ENCODE results near the gene ATP2C2.
"Not testable (repeated sequence)": the region's sequence is repeated elsewhere in the genome, so short reads cannot be mapped to it uniquely, and the experiment has no call there.

Gene ATP2C2, protein sequence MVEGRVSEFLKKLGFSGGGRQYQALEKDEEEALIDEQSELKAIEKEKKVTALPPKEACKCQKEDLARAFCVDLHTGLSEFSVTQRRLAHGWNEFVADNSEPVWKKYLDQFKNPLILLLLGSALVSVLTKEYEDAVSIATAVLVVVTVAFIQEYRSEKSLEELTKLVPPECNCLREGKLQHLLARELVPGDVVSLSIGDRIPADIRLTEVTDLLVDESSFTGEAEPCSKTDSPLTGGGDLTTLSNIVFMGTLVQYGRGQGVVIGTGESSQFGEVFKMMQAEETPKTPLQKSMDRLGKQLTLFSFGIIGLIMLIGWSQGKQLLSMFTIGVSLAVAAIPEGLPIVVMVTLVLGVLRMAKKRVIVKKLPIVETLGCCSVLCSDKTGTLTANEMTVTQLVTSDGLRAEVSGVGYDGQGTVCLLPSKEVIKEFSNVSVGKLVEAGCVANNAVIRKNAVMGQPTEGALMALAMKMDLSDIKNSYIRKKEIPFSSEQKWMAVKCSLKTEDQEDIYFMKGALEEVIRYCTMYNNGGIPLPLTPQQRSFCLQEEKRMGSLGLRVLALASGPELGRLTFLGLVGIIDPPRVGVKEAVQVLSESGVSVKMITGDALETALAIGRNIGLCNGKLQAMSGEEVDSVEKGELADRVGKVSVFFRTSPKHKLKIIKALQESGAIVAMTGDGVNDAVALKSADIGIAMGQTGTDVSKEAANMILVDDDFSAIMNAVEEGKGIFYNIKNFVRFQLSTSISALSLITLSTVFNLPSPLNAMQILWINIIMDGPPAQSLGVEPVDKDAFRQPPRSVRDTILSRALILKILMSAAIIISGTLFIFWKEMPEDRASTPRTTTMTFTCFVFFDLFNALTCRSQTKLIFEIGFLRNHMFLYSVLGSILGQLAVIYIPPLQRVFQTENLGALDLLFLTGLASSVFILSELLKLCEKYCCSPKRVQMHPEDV

DNA sequence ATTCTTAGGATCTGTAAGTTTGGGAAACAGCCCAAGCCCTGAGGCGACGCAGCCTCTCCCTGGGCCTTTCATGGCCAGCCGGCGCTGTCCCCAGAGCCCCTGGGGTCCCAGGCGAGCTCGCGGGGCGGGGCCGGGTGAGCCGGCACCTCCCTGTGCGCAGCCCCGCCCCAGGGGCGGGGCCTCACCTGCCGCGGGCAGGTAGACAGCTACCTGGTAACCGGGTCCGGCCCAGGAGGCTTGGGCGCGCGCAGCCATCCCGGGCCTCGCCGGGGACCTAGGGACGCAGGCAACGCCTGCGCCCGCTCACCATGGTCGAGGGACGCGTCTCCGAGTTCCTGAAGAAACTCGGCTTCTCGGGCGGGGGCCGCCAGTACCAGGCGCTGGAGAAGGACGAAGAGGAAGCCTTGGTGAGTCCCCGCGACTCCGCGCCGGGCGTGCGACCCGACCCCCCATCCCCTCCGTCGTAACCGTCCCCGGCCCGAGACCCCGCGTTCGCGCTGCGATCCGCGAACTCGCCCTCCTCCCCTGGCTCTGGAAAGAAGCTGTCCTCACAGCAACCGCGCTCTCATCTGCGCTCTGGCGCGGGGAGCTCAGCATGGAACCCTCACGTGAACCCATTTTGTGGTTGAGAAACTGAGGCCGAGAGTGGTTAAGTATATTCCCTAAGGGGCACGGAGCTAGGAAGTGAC, at the start of gene ATP2C2:
TSS of gene ATP2C2 (plus strand) at position 231 of the 689 bp plus-strand sequence. CDS start at position 309, 78 bp downstream.
- DNase-seq (ENCODE audit: low read depth in 2 of 2, low spot score in 1 of 2): no peak

DNA sequence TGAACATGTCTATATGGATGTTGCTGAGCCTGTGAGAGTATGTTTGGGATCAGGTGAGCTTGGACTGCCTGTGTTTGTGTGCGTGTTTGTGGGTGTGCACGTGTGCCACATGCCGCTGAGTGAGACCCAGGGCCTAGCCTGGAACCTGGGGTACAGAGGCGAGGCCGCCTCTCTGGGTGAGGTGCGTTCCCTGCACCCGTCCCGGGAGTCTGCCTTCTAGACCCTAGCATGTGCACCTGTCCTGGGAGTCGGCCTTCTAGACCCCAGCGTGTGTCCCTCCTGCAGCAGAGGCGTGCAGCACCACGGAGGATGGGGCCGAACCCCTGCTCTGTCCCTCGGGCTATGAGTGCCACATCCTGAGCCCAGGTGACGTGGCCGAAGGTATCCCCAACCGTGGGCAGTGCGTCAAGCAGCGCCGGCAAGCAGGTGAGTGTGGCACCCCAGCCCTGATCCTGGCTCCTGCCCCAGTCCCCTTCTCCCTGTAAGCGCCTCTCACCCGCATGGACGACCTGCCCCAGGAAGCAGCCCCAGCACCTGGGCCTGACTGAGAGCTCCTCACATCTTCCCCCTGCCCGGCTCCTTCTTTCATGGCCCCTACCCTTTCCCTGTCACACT, 49.1 kb upstream of the ATP2C2 start:
- DNase-seq (ENCODE audit: low read depth in 2 of 2, low spot score in 1 of 2): no peak

DNA sequence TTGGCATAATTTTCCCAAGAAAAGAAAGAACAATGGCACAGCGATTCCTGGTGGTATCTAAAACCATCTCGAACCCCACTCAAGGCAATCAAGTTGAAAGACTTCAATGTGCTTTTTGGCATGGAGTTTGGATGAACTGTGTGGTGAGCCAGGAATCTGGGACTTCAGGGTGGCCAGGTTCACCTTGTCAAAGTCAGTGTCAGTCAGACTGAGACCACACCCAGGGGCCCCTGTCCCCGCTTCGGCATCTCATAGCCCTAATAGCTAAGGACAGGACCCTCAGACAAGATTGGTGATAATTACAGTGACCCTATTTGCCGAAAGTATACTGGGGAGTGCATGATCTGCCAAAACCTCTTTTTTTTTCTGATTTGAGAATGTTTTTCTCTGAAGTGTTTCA, 47.8 kb upstream of the ATP2C2 start:
- DNase-seq (ENCODE audit: low read depth in 2 of 2, low spot score in 1 of 2): no peak

DNA sequence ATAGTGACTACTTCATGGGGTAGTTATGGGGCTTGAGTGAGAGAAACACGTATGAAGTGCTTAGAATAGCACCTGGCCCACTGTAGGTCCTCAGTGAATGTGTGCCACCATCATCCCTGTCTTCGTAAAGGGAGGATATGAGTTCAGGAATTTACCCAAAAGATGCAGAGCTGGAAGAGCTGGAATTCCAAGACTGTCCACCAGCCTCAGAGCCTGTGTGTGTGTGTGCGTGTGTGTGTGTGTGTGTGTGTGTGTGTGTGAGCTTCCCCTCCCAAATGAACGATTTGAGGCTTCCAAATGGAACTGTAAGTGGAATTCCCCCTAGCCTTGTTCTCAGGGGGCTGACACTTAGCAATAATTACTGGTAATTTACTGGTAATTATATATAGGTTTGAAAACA, 46.4 kb upstream of the ATP2C2 start:
- DNase-seq (ENCODE audit: low read depth in 2 of 2, low spot score in 1 of 2): no peak

DNA sequence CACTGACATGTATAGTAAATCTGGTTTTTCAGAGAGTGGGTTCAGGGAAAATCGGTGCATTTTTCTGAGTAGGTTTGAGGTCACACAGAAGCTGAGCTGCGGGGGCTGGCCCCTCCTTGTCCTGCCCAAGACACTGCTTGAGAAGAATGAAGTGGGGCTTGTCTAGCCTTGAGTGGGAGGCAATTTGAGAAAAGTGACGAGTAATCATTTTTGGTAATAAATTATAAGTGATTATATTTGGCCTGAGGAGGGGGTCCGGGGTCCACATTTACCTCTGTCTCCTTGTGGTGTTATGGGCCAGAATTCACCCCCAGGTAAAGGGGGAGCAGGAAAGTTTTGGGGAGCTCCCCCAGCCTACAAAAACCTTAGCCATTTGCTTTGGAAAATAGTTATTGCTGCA, 45.6 kb upstream of the ATP2C2 start:
- no peak for DNase-seq (ENCODE audit: low read depth in 2 of 2, low spot score in 1 of 2)

DNA sequence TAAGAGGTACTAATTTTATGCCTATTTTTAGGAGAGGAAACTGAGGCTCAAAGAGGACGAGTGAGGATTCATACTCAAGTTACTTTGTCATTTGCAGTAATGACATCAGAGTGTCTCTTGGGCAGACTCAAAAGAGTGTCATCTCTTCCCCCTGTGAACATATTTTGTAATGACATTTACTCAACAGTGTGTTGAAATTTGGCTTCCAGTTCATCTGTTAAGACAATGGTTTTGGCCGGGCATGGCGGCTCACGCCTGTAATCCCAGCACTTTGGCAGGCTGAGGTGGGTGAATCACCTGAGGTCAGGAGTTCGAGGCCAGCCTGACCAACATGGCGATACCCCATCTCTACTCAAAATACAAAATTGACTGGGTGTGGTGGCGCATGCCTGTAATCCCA, 44.7 kb upstream of the ATP2C2 start:
- DNase-seq (ENCODE audit: low read depth in 2 of 2, low spot score in 1 of 2): no peak

DNA sequence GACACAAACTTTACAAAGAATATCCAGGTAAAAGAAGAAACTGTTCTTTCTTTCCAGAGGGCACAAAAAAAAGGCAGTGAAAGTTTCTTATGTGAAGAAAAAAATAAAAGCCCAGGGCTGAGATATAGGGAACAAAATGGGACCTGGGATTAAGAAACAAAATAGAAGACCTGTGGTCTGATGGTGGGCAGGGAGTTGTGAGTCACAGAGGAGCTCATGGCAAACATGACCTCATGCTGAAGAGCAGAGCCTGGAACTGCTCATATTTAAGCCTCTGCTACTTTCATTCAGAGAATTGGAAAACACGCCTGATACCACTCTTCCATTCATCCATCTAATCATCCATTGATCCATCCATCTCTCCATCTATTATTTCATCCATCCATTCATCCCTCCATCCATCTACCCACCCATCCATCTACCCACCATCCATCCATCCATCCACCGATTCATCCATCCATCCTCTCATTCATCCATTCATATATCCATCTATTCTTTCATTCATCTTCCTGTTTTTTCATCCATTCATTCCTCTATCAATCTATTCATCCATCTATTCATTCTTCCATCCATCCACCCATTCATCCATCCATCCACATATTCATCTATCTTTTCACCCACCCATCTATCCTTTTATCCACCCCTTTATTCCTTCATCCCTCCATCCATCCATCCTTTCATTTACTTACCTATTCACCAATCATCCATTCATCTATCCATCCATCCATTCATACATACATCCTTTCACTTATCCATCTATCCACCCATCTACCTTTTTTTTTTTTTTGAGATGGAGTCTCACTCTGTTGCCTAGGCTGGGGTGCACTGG, 43.7 kb upstream of the ATP2C2 start:
- no peak for DNase-seq (ENCODE audit: low read depth in 2 of 2, low spot score in 1 of 2)

DNA sequence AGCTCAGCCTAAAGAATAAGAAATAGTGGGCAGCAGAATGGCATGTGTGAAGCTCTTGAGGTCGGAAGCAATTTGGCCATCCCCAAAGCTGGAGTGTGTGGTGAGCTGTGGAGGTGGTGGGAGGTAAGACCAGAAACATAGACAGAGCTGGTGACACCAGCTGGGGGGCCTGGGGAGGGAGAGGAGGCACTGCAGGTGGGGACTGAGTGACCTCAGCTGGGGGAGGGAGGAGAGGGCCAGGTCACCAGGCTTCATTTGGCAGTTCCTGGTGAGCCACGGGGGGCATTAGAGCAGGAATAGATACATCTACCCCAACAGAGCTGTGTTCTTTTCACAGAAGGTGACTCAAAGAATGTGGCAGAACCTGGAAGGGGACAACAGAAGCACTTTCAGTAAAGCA, 41.8 kb upstream of the ATP2C2 start:
- DNase-seq (ENCODE audit: low read depth in 2 of 2, low spot score in 1 of 2): no peak

DNA sequence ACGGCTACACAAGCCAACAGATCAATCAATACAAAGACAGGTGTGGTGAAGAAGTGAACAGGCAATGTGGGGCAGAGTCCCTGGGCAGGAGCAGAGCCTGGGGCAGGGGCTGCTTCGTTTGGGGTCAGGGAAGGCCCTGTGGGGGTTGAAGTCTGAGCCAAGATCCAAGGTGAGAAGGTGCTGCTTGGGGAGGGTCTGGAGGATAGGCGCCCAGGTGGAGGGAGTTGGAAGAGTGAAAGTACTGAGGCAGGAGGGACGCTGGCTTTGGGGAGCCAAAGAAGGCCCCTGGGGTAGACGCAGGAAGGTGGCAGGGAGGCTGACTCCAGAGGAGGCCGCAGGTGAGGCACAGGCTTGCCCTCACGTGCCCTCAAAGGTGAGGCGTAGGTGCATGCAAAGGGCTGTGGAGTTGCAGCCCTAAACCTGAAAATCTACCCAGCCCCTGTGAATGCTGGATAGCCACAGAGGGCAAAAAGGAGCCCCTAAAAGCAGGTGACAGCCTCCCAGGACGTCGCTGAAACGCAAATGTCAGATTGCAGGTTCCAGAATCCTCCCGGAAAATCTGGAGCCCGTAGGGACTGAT, 40.3 kb upstream of the ATP2C2 start:
- no peak for DNase-seq (ENCODE audit: low read depth in 2 of 2, low spot score in 1 of 2)

DNA sequence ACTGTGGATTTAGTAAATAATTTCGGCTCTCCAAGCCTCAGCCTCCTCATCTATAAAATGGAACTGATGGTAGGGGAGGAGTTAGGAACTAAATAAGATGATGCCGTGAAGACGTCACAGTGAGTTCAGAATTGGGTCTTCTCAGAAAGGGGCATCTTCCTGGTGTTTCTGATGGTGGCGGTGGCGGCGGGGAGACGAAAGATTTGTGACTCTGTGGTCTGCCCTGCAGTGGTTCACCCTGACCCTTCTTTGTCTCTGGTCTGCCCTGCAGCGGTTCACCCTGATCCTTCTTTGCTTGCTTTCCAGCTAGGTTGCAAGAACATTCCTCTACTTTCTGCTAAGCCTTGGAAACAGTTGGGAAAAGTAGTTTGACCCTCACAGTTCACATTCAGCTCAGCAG, 39.3 kb upstream of the ATP2C2 start:
- DNase-seq (ENCODE audit: low read depth in 2 of 2, low spot score in 1 of 2): no peak

DNA sequence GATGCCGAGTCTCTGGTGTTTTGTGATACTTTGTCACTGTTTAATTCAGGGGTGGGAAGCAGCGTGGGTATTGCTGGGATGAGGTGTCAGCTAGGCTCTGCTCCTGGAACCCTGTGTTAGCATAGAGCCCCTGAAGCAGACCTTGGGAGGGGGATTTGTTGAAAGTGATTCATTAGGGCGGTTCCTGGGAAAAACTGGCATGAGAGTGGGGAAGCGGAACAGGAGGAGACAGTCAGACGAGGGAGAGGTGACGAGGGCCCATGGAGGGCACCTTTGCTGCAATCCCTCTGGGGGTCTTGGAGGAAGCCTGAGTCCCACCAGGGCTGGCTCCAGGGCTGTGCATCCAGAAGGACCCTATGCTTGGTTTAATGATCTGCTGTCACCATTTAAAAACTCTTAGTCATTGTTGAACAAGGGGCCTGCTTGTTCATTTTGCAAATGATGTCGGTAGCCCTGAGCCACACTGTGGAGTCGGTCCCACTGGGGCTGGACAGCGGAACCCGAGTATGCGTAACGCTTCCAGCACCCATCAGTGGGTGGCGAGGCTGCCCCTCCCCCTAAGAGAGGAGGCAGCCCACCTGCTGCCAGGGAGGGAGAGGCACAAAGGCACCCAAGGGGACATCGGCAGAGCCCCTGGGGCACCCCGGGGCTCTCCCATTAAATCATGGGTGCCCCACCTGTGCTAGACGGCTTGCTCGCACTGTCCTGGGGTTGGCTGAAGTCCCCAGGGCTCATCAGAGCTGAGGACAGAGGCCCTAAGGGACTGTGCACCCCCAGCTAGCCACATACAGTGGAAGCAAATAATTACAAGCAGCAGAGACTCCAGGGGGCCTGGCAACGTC, 38.3 kb upstream of the ATP2C2 start:
- no peak for DNase-seq (ENCODE audit: low read depth in 2 of 2, low spot score in 1 of 2)

DNA sequence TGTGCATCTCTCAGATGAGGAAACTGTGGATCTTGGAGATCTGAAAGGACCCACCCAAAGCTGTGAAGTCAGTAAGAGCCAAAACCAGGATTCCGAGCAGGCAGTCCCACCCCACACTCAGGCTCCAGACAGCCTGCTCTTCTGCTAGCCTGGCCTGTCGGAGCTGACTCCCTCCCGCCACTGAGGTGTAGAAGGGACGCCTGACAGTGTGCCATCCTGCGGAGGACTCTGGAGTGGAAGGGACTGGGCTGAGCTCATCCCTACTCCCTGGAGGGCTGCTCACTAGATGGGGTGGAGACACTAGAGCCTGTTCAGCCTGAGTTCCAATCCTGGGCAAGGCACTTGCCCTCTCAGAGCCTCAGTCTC, 37.7 kb upstream of the ATP2C2 start:
- DNase-seq (ENCODE audit: low read depth in 2 of 2, low spot score in 1 of 2): no peak

DNA sequence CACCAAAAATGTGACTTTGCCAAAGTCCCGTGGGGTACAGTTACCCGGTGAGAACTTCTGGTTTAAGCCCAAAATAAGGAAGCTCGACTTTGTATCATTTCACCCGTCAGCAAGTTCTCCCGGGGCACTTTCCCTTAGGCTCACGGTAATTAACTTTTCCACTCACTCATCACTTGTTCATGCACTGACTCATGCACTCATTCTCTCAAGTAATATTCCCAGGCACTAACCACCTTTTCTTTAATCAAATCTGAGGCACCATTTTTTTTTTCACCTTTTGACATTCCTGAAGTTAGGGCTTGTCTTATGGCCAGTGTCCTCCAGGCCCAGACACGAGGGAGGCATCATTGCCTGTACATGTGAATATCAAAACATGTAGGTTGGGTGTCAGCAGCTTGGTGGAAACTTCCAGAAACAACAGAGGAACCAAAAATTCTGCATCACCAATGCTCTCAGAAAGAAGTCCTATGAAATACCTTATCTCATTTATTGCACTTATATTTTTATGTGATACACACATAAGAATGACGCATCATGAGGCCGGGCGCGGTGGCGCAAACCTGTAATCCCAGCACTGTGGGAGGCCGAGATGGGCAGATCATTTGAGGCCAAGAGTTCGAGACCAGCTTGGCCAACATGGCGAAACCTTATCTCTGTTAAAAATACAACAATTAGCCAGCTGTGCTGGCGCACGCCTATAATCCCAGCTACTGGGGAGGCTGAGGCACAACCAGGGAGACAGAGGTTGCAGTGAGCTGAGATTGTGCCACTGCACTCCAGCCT, 36.1 kb upstream of the ATP2C2 start:
- DNase-seq (ENCODE audit: low read depth in 2 of 2, low spot score in 1 of 2): no peak

DNA sequence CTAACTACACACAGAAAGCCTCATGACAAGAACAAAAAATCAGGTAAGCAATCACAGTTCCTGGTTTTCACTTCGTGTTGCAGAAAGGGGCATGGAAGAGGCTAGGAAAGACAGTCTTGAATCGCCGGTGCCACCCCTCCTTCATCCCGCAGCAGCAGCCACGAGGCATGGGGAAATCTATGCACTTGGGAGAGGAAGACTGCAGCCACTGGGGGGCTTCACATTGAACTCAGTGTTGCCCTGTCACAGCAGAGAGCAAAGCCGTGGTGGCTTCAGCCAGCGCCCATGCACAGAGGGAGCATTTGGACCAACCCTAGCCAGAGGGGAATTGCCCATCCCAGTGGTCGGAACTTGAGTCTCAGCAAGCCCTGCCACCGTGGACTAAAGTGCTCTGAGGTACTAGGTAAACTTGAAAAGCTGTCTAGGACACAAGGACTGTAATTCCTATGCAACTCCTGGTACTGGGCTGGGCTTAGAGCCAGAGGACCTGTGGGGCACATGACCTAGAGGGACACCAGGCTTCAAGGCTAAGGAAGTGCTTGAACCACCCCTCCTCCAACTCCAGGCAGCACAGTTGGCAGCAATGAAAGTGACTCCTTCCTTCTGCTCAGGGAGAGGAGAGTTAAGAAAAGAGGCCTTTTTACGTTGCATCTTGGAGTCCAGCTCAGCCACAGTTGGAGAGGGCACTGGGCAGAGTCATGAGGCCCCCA, 35.2 kb upstream of the ATP2C2 start:
- DNase-seq (ENCODE audit: low read depth in 2 of 2, low spot score in 1 of 2): no peak

DNA sequence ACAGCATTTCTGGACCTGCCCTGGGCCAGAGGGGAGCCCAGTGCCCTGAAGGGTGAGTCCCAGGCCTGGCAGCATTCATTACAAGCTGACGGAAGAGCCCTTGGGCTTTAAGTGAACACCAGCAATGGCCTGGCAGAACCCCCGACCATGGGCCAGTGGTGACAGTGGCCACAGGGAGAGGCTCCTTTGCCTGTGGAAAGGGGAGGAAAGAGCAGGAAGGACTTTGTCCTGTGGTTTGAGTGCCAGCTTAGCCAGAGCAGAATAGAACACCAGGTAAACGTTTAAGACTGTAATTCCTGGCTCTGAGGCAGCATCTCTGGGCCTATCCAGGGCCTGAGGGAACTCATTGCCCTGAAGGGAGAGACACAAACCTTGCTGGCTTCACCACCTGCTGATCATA, 34.3 kb upstream of the ATP2C2 start:
- DNase-seq (ENCODE audit: low read depth in 2 of 2, low spot score in 1 of 2): no peak

DNA sequence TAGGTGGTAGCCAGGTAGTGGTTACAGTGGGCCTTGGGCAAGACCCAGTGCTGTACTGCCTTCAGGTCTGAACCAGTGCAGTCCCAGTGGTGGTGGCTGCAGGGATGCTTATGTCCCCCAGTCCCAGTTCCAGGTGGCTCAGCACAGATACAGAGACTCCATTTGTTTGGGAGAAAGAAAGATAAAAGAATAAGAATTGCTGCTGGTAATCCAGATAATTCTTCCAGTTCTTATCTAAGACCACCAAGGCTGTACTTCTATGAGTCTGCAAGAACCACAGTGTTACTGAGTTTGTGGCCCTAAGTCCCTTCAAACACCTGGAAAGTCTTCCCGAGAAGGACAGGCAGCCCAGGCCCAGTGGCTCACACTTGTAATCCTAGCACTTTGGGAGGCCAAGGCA, 33.9 kb upstream of the ATP2C2 start:
- DNase-seq (ENCODE audit: low read depth in 2 of 2, low spot score in 1 of 2): no peak

DNA sequence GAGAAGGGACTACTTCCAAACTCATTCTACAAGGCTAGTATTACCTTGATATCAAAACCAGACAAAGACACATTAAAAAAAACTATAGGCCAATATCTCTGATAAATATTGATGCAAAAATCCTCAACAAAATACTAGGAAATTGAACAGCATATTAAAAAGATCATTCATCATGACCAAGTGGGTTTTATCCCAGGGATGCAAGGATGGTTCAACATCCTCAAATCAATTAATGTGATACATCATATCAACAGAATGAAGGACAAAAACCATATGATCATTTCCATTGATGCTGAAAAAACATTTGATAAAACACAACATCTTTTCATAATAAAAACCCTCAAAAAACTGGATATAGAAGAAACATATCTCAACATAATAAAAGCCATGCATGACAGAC, 31.1 kb upstream of the ATP2C2 start:
- not testable (repeated sequence) for DNase-seq (ENCODE audit: low read depth in 2 of 2, low spot score in 1 of 2)

DNA sequence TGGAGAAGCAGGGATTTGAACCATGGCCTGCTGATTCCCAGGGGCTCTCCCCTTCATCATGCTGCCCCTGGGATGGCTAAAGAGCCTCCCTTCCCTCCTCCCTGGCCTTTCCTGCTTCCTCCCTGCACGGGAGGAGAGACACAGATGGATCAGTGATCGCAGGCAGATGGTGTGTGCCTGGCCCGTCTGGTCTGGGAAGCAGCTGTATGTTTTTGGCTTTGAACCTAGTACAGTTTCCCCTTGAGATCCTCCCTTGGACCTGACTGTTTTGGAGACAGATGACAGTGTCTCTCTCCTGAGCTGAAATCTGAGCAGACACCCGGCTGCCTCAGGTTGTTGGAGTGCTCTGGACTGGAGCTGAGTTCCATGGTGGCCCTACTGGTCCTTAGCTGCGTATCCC, 29.0 kb upstream of the ATP2C2 start:
- DNase-seq (ENCODE audit: low read depth in 2 of 2, low spot score in 1 of 2): no peak
